Vagina (tissue), 2 donors: ENCODE data around the gene GAB2.

Source experiments
- POLR2A ChIP-seq, 2 donors: fragments of 450-650 bp; IDR thresholded peaks; one replicate each; pipeline ENCODE4 v1.6.1; 2017; ENCODE audit warnings: antibody characterized with exemption in 2 of 2, mild to moderate bottlenecking in 2 of 2, moderate library complexity in 2 of 2
- POLR2AphosphoS5 ChIP-seq, 2 donors: sonication (generic); formaldehyde crosslinking; IDR thresholded peaks; one replicate each; pipeline ENCODE4 v1.9.0; 2017; ENCODE audit warnings: antibody characterized with exemption in 2 of 2, mild to moderate bottlenecking in 2 of 2, low read depth in 1 of 2; ENCODE audit not compliant: insufficient read depth in 1 of 2
- TF ChIP-seq, protein P1 (sequence below), 3 experiments: fragments of 450-650 bp in 2 of 3; fragments of 200-600 bp in 1 of 3; sonication (generic) in 1 of 3; IDR thresholded peaks; one replicate each; pipeline ENCODE4 v1.5.1; 2017 to 2019; ENCODE audit warnings: antibody characterized with exemption in 3 of 3, mild to moderate bottlenecking in 2 of 3, moderate library complexity in 2 of 3

- TF ChIP-seq POLR2A (IDR thresholded peaks at IDR 0.05) (no peak), POLR2AphosphoS5 (IDR thresholded peaks at IDR 0.05; ENCODE audit: insufficient read depth in 1 of 2, low read depth in 1 of 2) (no peak)
- TF ChIP-seq, protein P1, sequence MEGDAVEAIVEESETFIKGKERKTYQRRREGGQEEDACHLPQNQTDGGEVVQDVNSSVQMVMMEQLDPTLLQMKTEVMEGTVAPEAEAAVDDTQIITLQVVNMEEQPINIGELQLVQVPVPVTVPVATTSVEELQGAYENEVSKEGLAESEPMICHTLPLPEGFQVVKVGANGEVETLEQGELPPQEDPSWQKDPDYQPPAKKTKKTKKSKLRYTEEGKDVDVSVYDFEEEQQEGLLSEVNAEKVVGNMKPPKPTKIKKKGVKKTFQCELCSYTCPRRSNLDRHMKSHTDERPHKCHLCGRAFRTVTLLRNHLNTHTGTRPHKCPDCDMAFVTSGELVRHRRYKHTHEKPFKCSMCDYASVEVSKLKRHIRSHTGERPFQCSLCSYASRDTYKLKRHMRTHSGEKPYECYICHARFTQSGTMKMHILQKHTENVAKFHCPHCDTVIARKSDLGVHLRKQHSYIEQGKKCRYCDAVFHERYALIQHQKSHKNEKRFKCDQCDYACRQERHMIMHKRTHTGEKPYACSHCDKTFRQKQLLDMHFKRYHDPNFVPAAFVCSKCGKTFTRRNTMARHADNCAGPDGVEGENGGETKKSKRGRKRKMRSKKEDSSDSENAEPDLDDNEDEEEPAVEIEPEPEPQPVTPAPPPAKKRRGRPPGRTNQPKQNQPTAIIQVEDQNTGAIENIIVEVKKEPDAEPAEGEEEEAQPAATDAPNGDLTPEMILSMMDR (IDR thresholded peaks at IDR 0.05): no peak
Observed at GRCh38 chr11:78459738-78460137, 42.1 kb upstream of the GAB2 start.
